Progenitor cell of endocrine pancreas (in vitro differentiated cells): Measurements from ENCODE around the gene CLN5. TPM values are rescaled to one million over a fixed set of nuclear protein-coding genes. Genes with fewer than 3 reads are reported as not detected.

Source experiments
- DNase-seq: peaks from one replicate; pipeline ENCODE4 v3.0.0; 2021; ENCODE audit warnings: low spot score; ENCODE audit not compliant: unreplicated experiment
- H3K27ac Mint-ChIP-seq: 2 replicates; pipeline ENCODE4 v1.8.0; 2021; ENCODE audit warnings: mild to moderate bottlenecking, moderate library complexity, mixed read lengths
- H3K27me3 Mint-ChIP-seq: 2 replicates; pipeline ENCODE4 v1.8.0; 2021; ENCODE audit warnings: mixed read lengths
- H3K36me3 Mint-ChIP-seq: 2 replicates; pipeline ENCODE4 v1.8.0; 2022; ENCODE audit warnings: mixed read lengths; ENCODE audit not compliant: insufficient read depth
- H3K4me1 Mint-ChIP-seq: 2 replicates; pipeline ENCODE4 v1.8.0; 2021; ENCODE audit warnings: low read depth, mixed read lengths
- H3K4me3 Mint-ChIP-seq: 2 replicates; pipeline ENCODE4 v1.8.0; 2021; ENCODE audit warnings: low read depth, mild to moderate bottlenecking, moderate library complexity, mixed read lengths
- H3K9me3 Mint-ChIP-seq: 2 replicates; pipeline ENCODE4 v1.8.0; 2021; ENCODE audit warnings: low read depth, mixed read lengths
- total RNA-seq: library from RNA; stranded (reverse); gene quantifications from 2 replicates; pipeline ENCODE4 v1.2.1, GENCODE V29; 2021
- TF ChIP-seq, protein P1 (sequence below): fragments of 200-600 bp; sonication (generic); IDR thresholded peaks from one replicate; pipeline ENCODE4 v1.5.0; 2021; ENCODE audit warnings: antibody characterized with exemption, mild to moderate bottlenecking; ENCODE audit not compliant: unreplicated experiment

Gene CLN5
- total RNA-seq, 1 donor from 2014 or later: 21.4 TPM

DNA sequence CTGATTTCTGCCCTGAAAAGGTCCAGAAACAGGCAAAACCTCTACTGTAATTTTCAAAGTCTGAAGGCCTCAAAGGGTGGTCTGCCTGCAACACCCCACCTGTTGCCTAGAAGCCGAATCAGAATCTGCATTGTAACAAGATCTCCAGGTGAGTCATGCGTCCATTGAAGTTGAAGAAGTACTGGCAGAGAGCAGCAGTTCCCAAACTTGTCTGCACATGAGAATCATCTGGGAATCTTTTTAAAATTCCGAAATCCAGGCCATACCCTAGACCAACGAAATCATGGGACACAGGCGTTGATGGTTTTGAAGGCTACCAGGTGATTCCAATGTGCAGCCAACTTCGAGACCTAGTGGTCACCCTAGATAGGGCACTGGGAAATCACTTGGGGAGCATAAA is 16.0 kb upstream of the CLN5 start:
- Mint-ChIP-seq H3K4me1 (peaks cover 14% of the 10 kb centered on the region), H3K36me3 (no peaks in the 10 kb centered on the region), H3K27ac (no peak overlapping the region), H3K4me3 (no peak overlapping the region), H3K9me3 (no peaks in the 10 kb centered on the region), H3K27me3 (peaks cover 35% of the 10 kb centered on the region)
- TF ChIP-seq, protein P1, sequence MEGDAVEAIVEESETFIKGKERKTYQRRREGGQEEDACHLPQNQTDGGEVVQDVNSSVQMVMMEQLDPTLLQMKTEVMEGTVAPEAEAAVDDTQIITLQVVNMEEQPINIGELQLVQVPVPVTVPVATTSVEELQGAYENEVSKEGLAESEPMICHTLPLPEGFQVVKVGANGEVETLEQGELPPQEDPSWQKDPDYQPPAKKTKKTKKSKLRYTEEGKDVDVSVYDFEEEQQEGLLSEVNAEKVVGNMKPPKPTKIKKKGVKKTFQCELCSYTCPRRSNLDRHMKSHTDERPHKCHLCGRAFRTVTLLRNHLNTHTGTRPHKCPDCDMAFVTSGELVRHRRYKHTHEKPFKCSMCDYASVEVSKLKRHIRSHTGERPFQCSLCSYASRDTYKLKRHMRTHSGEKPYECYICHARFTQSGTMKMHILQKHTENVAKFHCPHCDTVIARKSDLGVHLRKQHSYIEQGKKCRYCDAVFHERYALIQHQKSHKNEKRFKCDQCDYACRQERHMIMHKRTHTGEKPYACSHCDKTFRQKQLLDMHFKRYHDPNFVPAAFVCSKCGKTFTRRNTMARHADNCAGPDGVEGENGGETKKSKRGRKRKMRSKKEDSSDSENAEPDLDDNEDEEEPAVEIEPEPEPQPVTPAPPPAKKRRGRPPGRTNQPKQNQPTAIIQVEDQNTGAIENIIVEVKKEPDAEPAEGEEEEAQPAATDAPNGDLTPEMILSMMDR: no peak
- DNase-seq: no peak

DNA sequence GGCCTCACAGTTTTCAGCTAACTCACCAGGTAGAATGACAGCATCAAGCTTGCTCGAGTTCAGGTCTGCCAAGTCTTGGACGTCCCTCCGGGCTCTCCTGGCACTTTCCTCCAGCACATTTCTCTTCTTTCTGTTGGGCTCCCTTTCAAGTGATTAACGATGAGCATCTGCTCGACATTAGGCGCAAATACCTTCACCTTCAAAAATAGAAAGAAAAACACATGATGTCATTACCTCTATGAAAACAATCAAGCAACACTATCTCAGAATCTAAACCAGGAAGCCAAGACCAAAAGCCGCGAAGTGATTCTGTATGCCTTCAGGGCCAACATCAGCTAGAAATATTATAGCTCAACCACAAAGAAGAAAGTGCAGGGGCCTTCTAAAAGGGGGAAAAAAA is 15.4 kb upstream of the CLN5 start:
- Mint-ChIP-seq H3K9me3 (no peaks in the 10 kb centered on the region), H3K36me3 (no peaks in the 10 kb centered on the region), H3K27ac (no peak overlapping the region), H3K4me3 (no peak overlapping the region), H3K4me1 (peaks cover 16% of the 10 kb centered on the region), H3K27me3 (peaks cover 40% of the 10 kb centered on the region)
- TF ChIP-seq, protein P1: no peak
- no peak for DNase-seq

DNA sequence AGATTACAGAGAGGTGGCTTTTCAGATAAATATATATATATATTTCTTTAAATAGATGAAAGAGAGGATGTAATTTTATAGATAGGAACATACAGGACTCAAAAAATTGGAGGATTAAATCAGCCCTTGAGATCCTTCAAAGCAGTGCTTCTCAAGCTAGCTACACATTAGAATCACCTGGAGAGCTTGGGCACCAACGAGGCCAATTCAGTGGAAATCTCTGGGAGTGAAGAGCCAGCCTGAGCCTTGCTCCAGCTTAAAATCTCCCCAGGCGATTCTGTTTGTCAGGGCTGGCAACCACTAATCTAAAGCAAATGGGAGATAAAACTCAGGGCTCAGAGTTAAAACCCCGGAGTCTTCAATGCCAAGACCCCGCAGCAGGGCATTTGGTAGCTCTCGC is 15.0 kb upstream of the CLN5 start:
- TF ChIP-seq, protein P1: no peak
- peaks cover 15% of the 10 kb centered on the region for H3K4me1 Mint-ChIP-seq
- H3K36me3 Mint-ChIP-seq: no peaks in the 10 kb centered on the region
- H3K9me3 Mint-ChIP-seq: no peaks in the 10 kb centered on the region
- DNase-seq: no peak
- H3K27ac Mint-ChIP-seq: no peak overlapping the region
- H3K27me3 Mint-ChIP-seq: peaks cover 44% of the 10 kb centered on the region
- no peak overlapping the region for H3K4me3 Mint-ChIP-seq

DNA sequence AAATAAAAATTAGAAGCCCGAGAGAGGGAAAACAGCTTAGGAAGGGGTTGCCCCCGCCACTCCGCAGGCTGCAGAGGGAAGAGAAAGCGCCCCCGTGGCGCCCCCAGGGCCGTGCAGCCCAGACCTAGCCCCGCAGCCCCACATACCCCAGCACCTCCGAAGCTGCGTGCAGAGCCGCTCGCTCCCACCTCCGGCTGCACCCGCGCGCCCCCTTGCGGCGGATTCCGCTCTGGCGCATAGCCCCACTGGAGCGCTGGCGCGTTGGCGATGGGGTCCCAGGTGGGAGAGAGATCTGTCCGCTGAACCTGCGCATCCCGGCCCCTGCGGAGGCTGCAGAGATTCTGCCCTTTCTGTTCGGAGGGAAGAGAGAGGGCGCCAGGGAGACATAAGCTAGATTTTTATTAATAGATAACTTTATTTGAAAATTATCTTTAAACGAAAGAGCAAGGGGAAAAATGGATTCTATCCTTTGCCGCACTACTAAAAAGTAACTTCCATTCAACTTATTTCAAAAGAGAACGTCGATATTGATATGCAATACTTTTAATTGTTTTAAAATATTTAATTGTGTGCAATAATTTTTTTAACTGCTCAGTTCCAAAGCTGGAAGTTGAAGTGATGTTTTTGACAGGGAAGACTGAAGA is 11.7 kb upstream of the CLN5 start:
- no peaks in the 10 kb centered on the region for H3K36me3 Mint-ChIP-seq
- no peaks in the 10 kb centered on the region for H3K9me3 Mint-ChIP-seq
- peak; percentile 87 for DNase-seq
- TF ChIP-seq, protein P1: peak; percentile 98
- H3K27ac Mint-ChIP-seq: no peak overlapping the region
- H3K27me3 Mint-ChIP-seq: peaks cover 51% of the 10 kb centered on the region
- H3K4me3 Mint-ChIP-seq: no peak overlapping the region
- peaks cover 12% of the 10 kb centered on the region for H3K4me1 Mint-ChIP-seq

DNA sequence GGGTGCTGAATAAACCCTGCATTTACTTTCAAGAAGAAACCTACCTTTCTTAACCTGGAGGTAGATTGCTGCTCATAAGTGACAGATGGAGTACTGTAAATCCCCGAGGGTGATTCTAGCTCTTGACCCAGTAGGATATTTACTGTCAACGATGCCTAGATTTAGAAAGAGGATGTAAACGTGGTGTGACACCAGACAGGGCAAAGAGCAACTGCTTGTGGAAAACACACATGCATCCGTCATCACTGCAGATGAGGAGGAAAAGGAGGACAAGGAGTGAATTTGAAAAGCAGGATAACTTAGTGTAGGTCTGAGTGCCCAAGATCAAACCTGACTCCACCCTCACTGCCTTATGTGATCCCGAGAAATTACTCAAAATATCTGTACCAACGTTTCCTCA is 9.8 kb upstream of the CLN5 start:
- Mint-ChIP-seq H3K27me3 (peaks cover 60% of the 10 kb centered on the region), H3K27ac (no peak overlapping the region), H3K36me3 (no peaks in the 10 kb centered on the region), H3K4me3 (no peak overlapping the region), H3K9me3 (no peaks in the 10 kb centered on the region), H3K4me1 (peaks cover 9% of the 10 kb centered on the region)
- DNase-seq: no peak
- TF ChIP-seq, protein P1: no peak
